Loucy (cell line): ENCODE data around the gene CACHD1.

Experiments used
- H2AFZ ChIP-seq: fragments of 200-600 bp; sonication (generic); 2 replicates; pipeline ENCODE4 v1.6.0; 2016; ENCODE audit warnings: antibody characterized with exemption, mild to moderate bottlenecking, low read length, moderate library complexity
- H3F3A ChIP-seq: fragments of 200-600 bp; 2 replicates; pipeline ENCODE4 v1.6.0; 2016; ENCODE audit warnings: antibody characterized with exemption, low read depth, mild to moderate bottlenecking
- H3K27me3 ChIP-seq: fragments of 200-600 bp; sonication (generic); 2 replicates; pipeline ENCODE4 v1.6.1; 2014; ENCODE audit warnings: low read length, mild to moderate bottlenecking; ENCODE audit not compliant: insufficient read depth, poor library complexity, severe bottlenecking
- H3K36me3 ChIP-seq: fragments of 200-600 bp; sonication (generic); 2 replicates; pipeline ENCODE4 v1.6.1; 2016; ENCODE audit warnings: low read length; ENCODE audit not compliant: insufficient read depth
- H3K4me1 ChIP-seq: fragments of 200-600 bp; sonication (generic); 2 replicates; pipeline ENCODE4 v1.5.1; 2014; ENCODE audit warnings: low read length, mild to moderate bottlenecking; ENCODE audit not compliant: insufficient read depth, poor library complexity, severe bottlenecking
- H3K4me2 ChIP-seq: fragments of 200-600 bp; sonication (generic); 2 replicates; pipeline ENCODE4 v1.6.0; 2014; ENCODE audit warnings: antibody characterized with exemption, low read length, low read depth, mild to moderate bottlenecking; ENCODE audit not compliant: poor library complexity, severe bottlenecking
- H3K4me3 ChIP-seq: fragments of 200-600 bp; sonication (generic); 2 replicates; pipeline ENCODE4 v1.5.1; 2014; ENCODE audit warnings: low read length, mild to moderate bottlenecking, mixed read lengths; ENCODE audit not compliant: poor library complexity, severe bottlenecking
- H3K79me2 ChIP-seq: fragments of 200-600 bp; sonication (generic); 2 replicates; pipeline ENCODE4 v1.6.1; 2014; ENCODE audit warnings: low read length; ENCODE audit not compliant: insufficient read depth
- H3K9ac ChIP-seq: fragments of 200-600 bp; sonication (generic); 2 replicates; pipeline ENCODE4 v1.6.0; 2014; ENCODE audit warnings: mild to moderate bottlenecking, low read depth, low read length, moderate library complexity; ENCODE audit not compliant: poor library complexity, severe bottlenecking
- H3K9me2 ChIP-seq: fragments of 200-600 bp; sonication (generic); replicated peaks from 2 replicates; pipeline ENCODE4 v1.6.1; 2016; ENCODE audit warnings: low read depth, low read length, mixed read lengths
- H3K9me3 ChIP-seq: fragments of 200-600 bp; sonication (generic); 2 replicates; pipeline ENCODE4 v1.6.1; 2014; ENCODE audit warnings: mild to moderate bottlenecking, antibody characterized with exemption, low read length, low read depth; ENCODE audit not compliant: insufficient read depth
- H4K20me1 ChIP-seq: fragments of 200-600 bp; sonication (generic); 2 replicates; pipeline ENCODE4 v1.6.0; 2014; ENCODE audit warnings: antibody characterized with exemption, low read length, mild to moderate bottlenecking; ENCODE audit not compliant: insufficient read depth, poor library complexity, severe bottlenecking
- CTCF ChIP-seq: fragments of 200-600 bp; sonication (generic); conservative IDR thresholded peaks from 2 replicates; pipeline ENCODE4 v1.5.1; 2014; ENCODE audit warnings: mild to moderate bottlenecking, antibody characterized with exemption, low read length
- EZH2phosphoT487 ChIP-seq: fragments of 200-600 bp; IDR thresholded peaks from 2 replicates; pipeline ENCODE4 v1.6.1; 2018; ENCODE audit warnings: antibody characterized with exemption, mild to moderate bottlenecking, moderate library complexity, borderline replicate concordance

CACHD1 gene

GRCh38 chr1:64502931-64503330 lies 33.0 kb downstream of the CACHD1 start:
- TF ChIP-seq EZH2phosphoT487 (no peak), CTCF (no peak)
- no peak overlapping the region for H3K4me2 ChIP-seq
- no peaks in the 10 kb centered on the region for H4K20me1 ChIP-seq
- H3K9me2 ChIP-seq, result no peaks in the 10 kb centered on the region
- H3K4me3 ChIP-seq, result no peak overlapping the region
- no peaks in the 10 kb centered on the region for H3K36me3 ChIP-seq
- peaks cover 24% of the 10 kb centered on the region for H3K79me2 ChIP-seq
- H3K27me3 ChIP-seq, result no peaks in the 10 kb centered on the region
- peaks cover 34% of the 10 kb centered on the region for H3K4me1 ChIP-seq
- no peak overlapping the region for H2AFZ ChIP-seq
- no peaks in the 10 kb centered on the region for H3F3A ChIP-seq
- H3K9me3 ChIP-seq, result no peaks in the 10 kb centered on the region
- H3K9ac ChIP-seq, result no peak overlapping the region

- Histone ChIP-seq H3K9me2 (no peaks in the 10 kb centered on the region), H3K4me3 (peak overlapping the region; percentile 75), H3F3A (no peaks in the 10 kb centered on the region), H2AFZ (peak overlapping the region; percentile 62), H3K9ac (peak overlapping the region; percentile 68), H3K4me1 (peaks cover 58% of the 10 kb centered on the region), H3K9me3 (no peaks in the 10 kb centered on the region), H4K20me1 (peaks cover 4% of the 10 kb centered on the region), H3K79me2 (peaks cover 39% of the 10 kb centered on the region), H3K4me2 (peak overlapping the region; percentile 75), H3K27me3 (no peaks in the 10 kb centered on the region), H3K36me3 (no peaks in the 10 kb centered on the region)
- no peak for TF ChIP-seq EZH2phosphoT487
- no peak for TF ChIP-seq CTCF
Measured at GRCh38 chr1:64505232-64505943, 35.5 kb downstream of the CACHD1 start.

GRCh38 chr1:64505944-64506655 lies 36.2 kb downstream of the CACHD1 start:
- peaks cover 65% of the 10 kb centered on the region for H3K4me1 ChIP-seq
- no peaks in the 10 kb centered on the region for H3K27me3 ChIP-seq
- no peaks in the 10 kb centered on the region for H3F3A ChIP-seq
- no peak for TF ChIP-seq CTCF
- TF ChIP-seq EZH2phosphoT487, result no peak
- H3K9me3 ChIP-seq, result no peaks in the 10 kb centered on the region
- no peaks in the 10 kb centered on the region for H3K9me2 ChIP-seq
- no peaks in the 10 kb centered on the region for H3K36me3 ChIP-seq
- H3K4me2 ChIP-seq, result peak overlapping the region; percentile 75
- H3K4me3 ChIP-seq, result peak overlapping the region; percentile 75
- peak overlapping the region; percentile 68 for H3K9ac ChIP-seq
- peak overlapping the region; percentile 58 for H2AFZ ChIP-seq
- peaks cover 46% of the 10 kb centered on the region for H3K79me2 ChIP-seq
- H4K20me1 ChIP-seq, result peaks cover 4% of the 10 kb centered on the region
